Measurements from ENCODE around the gene HSPA12A.

Gene HSPA12A

GRCh38 chr10:116705498-116705897, 36.9 kb downstream of the HSPA12A start (continued):
- TF ChIP-seq AEBP2 (tag by site-specific recombination; IDR thresholded peaks at IDR 0.05; ENCODE audit: borderline replicate concordance) (no peak), PBX3 (CRISPR knock-in tag; IDR thresholded peaks at IDR 0.05) (no peak), ZNF530 (tag by site-specific recombination; IDR thresholded peaks at IDR 0.05; ENCODE audit: low read depth) (no peak), SETDB1 (IDR thresholded peaks at IDR 0.05; ENCODE audit: insufficient read length, low read length) (no peak), ZNF76 (tag by site-specific recombination; IDR thresholded peaks at IDR 0.05; ENCODE audit: borderline replicate concordance, low read depth) (no peak), ZBTB26 (tag by site-specific recombination; optimal IDR thresholded peaks at IDR 0.05) (no peak), ZNF837 (tag by site-specific recombination; IDR thresholded peaks at IDR 0.05) (no peak), KLF9 (tag by site-specific recombination; IDR thresholded peaks at IDR 0.05; ENCODE audit: low read depth) (no peak), ZNF843 (tag by site-specific recombination; IDR thresholded peaks at IDR 0.05) (no peak), ZNF391 (tag by site-specific recombination; IDR thresholded peaks at IDR 0.05; ENCODE audit: borderline replicate concordance, low read depth) (no peak), ZNF184 (tag by site-specific recombination; IDR thresholded peaks at IDR 0.05) (no peak), PRDM10 (tag by site-specific recombination; IDR thresholded peaks at IDR 0.05) (no peak), ZNF449 (tag by site-specific recombination; IDR thresholded peaks at IDR 0.05) (no peak), ZNF157 (tag by site-specific recombination; IDR thresholded peaks at IDR 0.05) (no peak)

- H3K4me3 ChIP-seq (ENCODE audit: low read depth, low read length): no peak overlapping the region
- ChIA-PET POLR2A (no interaction called here), CTCF (interaction anchor here (0.6 kb wide), 1 partner anchor 83 kb away, joined by 3 read pairs; no protein-coding TSS in a partner anchor)
- H3K4me1 ChIP-seq (ENCODE audit: control insufficient read depth, insufficient read depth, low read length): no peaks in the 10 kb centered on the region
- no peaks in the 10 kb centered on the region for H3K36me3 ChIP-seq (ENCODE audit: control insufficient read depth in 2 of 2, insufficient read depth in 1 of 2, low read length in 2 of 2)
- no peaks in the 10 kb centered on the region for H3K9me3 ChIP-seq (ENCODE audit: control insufficient read depth, insufficient read depth, low read depth, low read length)
- no peak overlapping the region for H3K27ac ChIP-seq (ENCODE audit: extremely low read depth, low read depth, low read length)
- no peak for TF ChIP-seq SP7 (tag by site-specific recombination; IDR thresholded peaks at IDR 0.05)
- no peak for TF ChIP-seq ZNF280D (tag by site-specific recombination; IDR thresholded peaks at IDR 0.05)
- TF ChIP-seq OSR2 (tag by site-specific recombination; IDR thresholded peaks at IDR 0.05): no peak
- no peak for TF ChIP-seq ZNF701 (tag by site-specific recombination; IDR thresholded peaks at IDR 0.05)
- TF ChIP-seq ZNF366 (tag by site-specific recombination; conservative IDR thresholded peaks at IDR 0.05): no peak
- TF ChIP-seq MEIS1 (CRISPR knock-in tag; IDR thresholded peaks at IDR 0.05; ENCODE audit: borderline replicate concordance): no peak
- TF ChIP-seq ZNF596 (tag by site-specific recombination; IDR thresholded peaks at IDR 0.05): no peak
- no peak for TF ChIP-seq KLF10 (tag by site-specific recombination; IDR thresholded peaks at IDR 0.05)
- TF ChIP-seq ZNF670 (tag by site-specific recombination; IDR thresholded peaks at IDR 0.05; ENCODE audit: low read depth): no peak
- TF ChIP-seq ZNF747 (tag by site-specific recombination; IDR thresholded peaks at IDR 0.05): no peak
- no peak for TF ChIP-seq ZNF416 (tag by site-specific recombination; IDR thresholded peaks at IDR 0.05)
- no peak for TF ChIP-seq YY1 (tag by site-specific recombination; IDR thresholded peaks at IDR 0.05)
Observed at GRCh38 chr10:116704926-116705325, 37.4 kb downstream of the HSPA12A start.

Data from HEK293 (cell line).